ENCODE measurements around the gene ENAH.

The ENAH gene

DNA sequence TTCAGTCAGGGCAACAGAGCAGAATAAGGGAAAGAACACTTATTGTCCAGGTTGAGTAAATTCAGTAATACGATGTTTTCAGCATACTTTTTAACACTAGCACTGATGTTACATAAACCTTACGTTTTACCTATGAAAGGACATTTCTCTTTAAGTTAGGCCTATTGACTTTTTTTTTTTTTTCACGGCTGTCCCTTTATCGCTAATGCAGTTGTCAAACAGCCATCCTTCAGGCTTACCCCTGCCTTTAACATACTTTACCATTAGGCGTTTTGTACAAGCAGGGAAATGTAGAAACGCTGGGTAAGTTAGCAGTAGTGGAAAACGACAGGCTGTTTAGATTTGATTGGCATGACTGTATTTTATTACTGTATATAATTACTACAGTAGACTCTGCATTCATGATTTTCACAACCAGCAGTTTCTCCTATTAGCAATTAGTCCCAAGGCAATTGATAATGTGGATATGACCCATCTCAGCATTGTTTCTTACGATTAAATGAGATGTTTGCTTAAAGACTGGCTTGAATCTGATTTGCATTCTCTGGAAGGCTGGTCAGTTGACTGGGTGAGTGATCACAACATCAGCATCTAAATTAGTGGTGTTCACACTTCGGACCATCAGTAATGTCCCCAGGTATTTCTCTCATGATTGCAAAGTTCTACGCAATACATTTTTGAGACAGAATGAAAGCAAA is 115.2 kb downstream of the ENAH start:
- no peak for TF ChIP-seq CTCF (IDR thresholded peaks at IDR 0.05; ENCODE audit: low read depth, low read length, missing control alignments)
- no peak for DNase-seq
- Histone ChIP-seq H3K4me3 (ENCODE audit: low read depth, low read length) (no peak overlapping the region), H3K27me3 (replicated peaks) (no peaks in the 10 kb centered on the region), H3K27ac (no peak overlapping the region), H3K36me3 (replicated peaks) (no peaks in the 10 kb centered on the region)
- in situ Hi-C loops (cut with HindIII; ENCODE audit: low pct_ligation_motif_present, low sequenced_read_pairs), result no loop called here

DNA sequence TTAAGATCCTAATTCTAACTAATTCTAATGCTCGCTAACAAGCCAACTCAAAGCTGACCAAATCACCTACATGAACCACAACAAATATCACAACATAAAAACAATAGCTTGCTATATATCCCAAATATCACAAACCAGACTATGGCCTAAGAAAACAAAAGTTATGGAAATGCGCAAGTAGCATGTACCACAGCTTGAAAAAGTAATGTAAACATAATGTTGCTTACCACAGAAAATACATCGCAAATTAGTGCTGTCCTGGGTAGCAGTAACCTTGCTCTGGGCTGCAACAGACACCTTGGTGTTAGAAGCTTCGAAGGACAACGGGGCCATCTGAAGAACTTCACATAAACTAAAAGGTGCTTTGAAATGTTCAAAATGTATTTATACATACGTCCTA is 117.6 kb downstream of the ENAH start:
- Histone ChIP-seq H3K27ac (no peak overlapping the region), H3K36me3 (replicated peaks) (no peaks in the 10 kb centered on the region), H3K27me3 (replicated peaks) (no peaks in the 10 kb centered on the region), H3K4me3 (ENCODE audit: low read depth, low read length) (no peak overlapping the region)
- in situ Hi-C loops (cut with HindIII; ENCODE audit: low pct_ligation_motif_present, low sequenced_read_pairs), result no loop called here
- DNase-seq, result no peak
- TF ChIP-seq CTCF (IDR thresholded peaks at IDR 0.05; ENCODE audit: low read depth, low read length, missing control alignments), result no peak

DNA sequence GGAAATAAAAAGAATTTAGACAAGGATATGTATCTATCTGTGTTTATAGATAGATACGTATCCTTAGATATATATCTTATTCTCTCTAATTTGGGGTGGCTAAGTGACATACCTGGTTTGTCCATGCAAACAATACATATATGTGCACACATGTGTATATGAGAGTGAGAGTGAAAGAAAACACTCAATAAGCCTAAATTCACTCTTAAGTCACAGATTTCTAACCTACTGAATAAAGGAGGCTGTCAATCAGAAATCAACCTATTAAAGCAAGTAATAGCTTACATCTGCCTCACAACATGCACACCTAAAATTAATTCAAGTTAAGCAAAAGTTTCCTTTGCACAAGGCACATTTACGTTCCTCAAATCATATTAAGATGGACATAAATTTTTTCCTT is 118.2 kb downstream of the ENAH start:
- Histone ChIP-seq H3K27me3 (replicated peaks) (no peaks in the 10 kb centered on the region), H3K4me3 (ENCODE audit: low read depth, low read length) (no peak overlapping the region), H3K27ac (no peak overlapping the region), H3K36me3 (replicated peaks) (peaks cover 2% of the 10 kb centered on the region)
- no peak for DNase-seq
- in situ Hi-C loops (cut with HindIII; ENCODE audit: low pct_ligation_motif_present, low sequenced_read_pairs), result no loop called here
- no peak for TF ChIP-seq CTCF (IDR thresholded peaks at IDR 0.05; ENCODE audit: low read depth, low read length, missing control alignments)

- DNase-seq, result no peak
- Histone ChIP-seq H3K4me3 (ENCODE audit: low read depth, low read length) (no peak overlapping the region), H3K27me3 (replicated peaks) (no peaks in the 10 kb centered on the region), H3K27ac (no peak overlapping the region), H3K36me3 (replicated peaks) (peaks cover 5% of the 10 kb centered on the region)
- no peak for TF ChIP-seq CTCF (IDR thresholded peaks at IDR 0.05; ENCODE audit: low read depth, low read length, missing control alignments)
- in situ Hi-C loops (cut with HindIII; ENCODE audit: low pct_ligation_motif_present, low sequenced_read_pairs), result no loop called here
Observed at GRCh38 chr1:225534135-225534534, 118.8 kb downstream of the ENAH start.

DNA sequence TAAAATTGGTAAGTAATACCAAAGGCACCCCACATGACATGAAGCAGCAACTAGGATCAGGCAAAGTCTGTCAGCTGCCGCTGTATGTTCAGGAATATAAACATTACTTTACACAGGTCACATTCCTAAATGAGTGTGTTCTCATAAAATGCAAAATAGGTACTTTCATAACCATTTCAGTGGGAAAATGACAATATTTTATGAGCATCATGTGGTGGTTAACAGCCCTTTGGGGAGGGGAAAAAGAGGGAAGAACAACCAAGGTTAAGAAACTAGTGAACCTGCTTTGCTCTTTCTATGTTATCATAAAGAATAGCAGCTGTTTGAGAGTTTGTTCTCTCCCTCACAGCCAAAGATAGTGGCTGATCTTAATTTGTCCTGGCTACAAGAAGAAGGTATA is 119.7 kb downstream of the ENAH start:
- no peak for DNase-seq
- no peaks in the 10 kb centered on the region for H3K27me3 ChIP-seq (replicated peaks)
- in situ Hi-C loops (cut with HindIII; ENCODE audit: low pct_ligation_motif_present, low sequenced_read_pairs), result no loop called here
- TF ChIP-seq CTCF (IDR thresholded peaks at IDR 0.05; ENCODE audit: low read depth, low read length, missing control alignments), result no peak
- peaks cover 5% of the 10 kb centered on the region for H3K36me3 ChIP-seq (replicated peaks)
- H3K4me3 ChIP-seq (ENCODE audit: low read depth, low read length), result no peak overlapping the region
- H3K27ac ChIP-seq, result no peak overlapping the region

All from brain microvascular endothelial cell (primary cell).